HEK293T (cell line): Measurements from ENCODE around the gene TCF15.

Experiments used
- ARNT ChIP-seq: fragments of 450-650 bp; IDR thresholded peaks from 2 replicates; pipeline ENCODE4 v1.6.1; 2017; ENCODE audit warnings: mild to moderate bottlenecking
- BHLHE40 ChIP-seq: fragments of 450-650 bp; IDR thresholded peaks from 2 replicates; pipeline ENCODE4 v1.6.1; 2016; ENCODE audit warnings: mild to moderate bottlenecking, moderate library complexity, borderline replicate concordance
- ELF4 ChIP-seq: fragments of 450-650 bp; IDR thresholded peaks from 2 replicates; pipeline ENCODE4 v1.6.1; 2017; ENCODE audit warnings: antibody characterized with exemption
- FOXK2 ChIP-seq: fragments of 450-650 bp; IDR thresholded peaks from 2 replicates; pipeline ENCODE4 v1.6.1; 2016; ENCODE audit warnings: mild to moderate bottlenecking
- FOXM1 ChIP-seq: fragments of 450-650 bp; IDR thresholded peaks from 2 replicates; pipeline ENCODE4 v1.6.1; 2017; ENCODE audit warnings: mild to moderate bottlenecking, borderline replicate concordance
- HDGF ChIP-seq: fragments of 450-650 bp; IDR thresholded peaks from 2 replicates; pipeline ENCODE4 v1.6.1; 2017; ENCODE audit warnings: antibody characterized with exemption, borderline replicate concordance
- L3MBTL2 ChIP-seq: fragments of 450-650 bp; conservative IDR thresholded peaks from 2 replicates; pipeline ENCODE4 v1.6.1; 2016; ENCODE audit warnings: mild to moderate bottlenecking
- LEF1 ChIP-seq: fragments of 450-650 bp; IDR thresholded peaks from 2 replicates; pipeline ENCODE4 v1.6.1; 2017; ENCODE audit warnings: mild to moderate bottlenecking, borderline replicate concordance
- NFRKB ChIP-seq: fragments of 450-650 bp; IDR thresholded peaks from 2 replicates; pipeline ENCODE4 v1.6.1; 2016; ENCODE audit warnings: mild to moderate bottlenecking, moderate library complexity
- PKNOX1 ChIP-seq: fragments of 450-650 bp; IDR thresholded peaks from 2 replicates; pipeline ENCODE4 v1.6.1; 2016
- SP1 ChIP-seq: fragments of 450-650 bp; IDR thresholded peaks from 2 replicates; pipeline ENCODE4 v1.6.1; 2017
- SUZ12 ChIP-seq: fragments of 450-650 bp; IDR thresholded peaks from 2 replicates; pipeline ENCODE4 v1.6.1; 2016; ENCODE audit warnings: mild to moderate bottlenecking
- TARDBP ChIP-seq: fragments of 450-650 bp; IDR thresholded peaks from 2 replicates; pipeline ENCODE4 v1.6.1; 2016
- ZNF384 ChIP-seq: fragments of 450-650 bp; IDR thresholded peaks from 2 replicates; pipeline ENCODE4 v1.6.1; 2016

- TF ChIP-seq FOXM1 (no peak), LEF1 (no peak), SP1 (no peak), L3MBTL2 (no peak), SUZ12 (no peak), BHLHE40 (no peak), ELF4 (no peak), HDGF (no peak), NFRKB (no peak), TARDBP (no peak), FOXK2 (no peak), ZNF384 (no peak), ARNT (no peak), PKNOX1 (no peak)
Measured at GRCh38 chr20:562232-562897, 47.7 kb downstream of the TCF15 start.
